HCT116 (cell line): ENCODE measurements around the gene NDUFS8.

ENCODE experiments used
- EGR1 ChIP-seq: IDR thresholded peaks from 2 replicates; pipeline ENCODE4 v1.6.1; 2012; ENCODE audit warnings: low read depth
- ELF1 ChIP-seq: IDR thresholded peaks from 2 replicates; pipeline ENCODE4 v1.6.1; 2012; ENCODE audit warnings: low read depth, borderline replicate concordance
- EZH2 ChIP-seq: fragments of 200-600 bp; sonication (generic); IDR thresholded peaks from 2 replicates; pipeline ENCODE4 v1.6.1; 2017; ENCODE audit warnings: antibody characterized with exemption, mixed run types
- EZH2phosphoT487 ChIP-seq: fragments of 200-600 bp; IDR thresholded peaks from 2 replicates; pipeline ENCODE4 v1.6.1; 2018; ENCODE audit warnings: antibody characterized with exemption, borderline replicate concordance
- POLR2A ChIP-seq: IDR thresholded peaks from 2 replicates; pipeline ENCODE4 v1.7.0; 2011; ENCODE audit warnings: borderline replicate concordance; ENCODE audit not compliant: insufficient read depth, insufficient read length; ENCODE audit errors: extremely low read depth
- POLR2AphosphoS5 ChIP-seq: IDR thresholded peaks from 2 replicates; pipeline ENCODE4 v1.6.1; 2011; ENCODE audit warnings: mild to moderate bottlenecking, low read depth, low read length, moderate library complexity
- RAD21 ChIP-seq: IDR thresholded peaks from 2 replicates; pipeline ENCODE4 v1.6.1; 2012; ENCODE audit warnings: low read depth, mild to moderate bottlenecking
- ZNF274 ChIP-seq: fragments of 200-500 bp; sonication (Bioruptor generic); IDR thresholded peaks from 2 replicates; pipeline ENCODE4 v1.6.1; 2014; ENCODE audit warnings: mild to moderate bottlenecking, low read depth, low read length, inconsistent platforms
- TF ChIP-seq, protein P1 (sequence below), 3 experiments: fragments of 200-600 bp in 1 of 3; sonication (generic) in 1 of 3; IDR thresholded peaks in 2 of 3; conservative IDR thresholded peaks in 1 of 3; 2 replicates each; pipeline ENCODE4 v1.5.1; 2012 to 2017; ENCODE audit warnings: low read depth in 2 of 3, low read length in 2 of 3, antibody characterized with exemption in 1 of 3, borderline replicate concordance in 1 of 3, control low read depth in 1 of 3, mild to moderate bottlenecking in 1 of 3, mixed read lengths in 1 of 3, mixed run types in 1 of 3, moderate library complexity in 1 of 3; ENCODE audit not compliant: insufficient read depth in 1 of 3
- TF ChIP-seq, protein P2 (sequence below): IDR thresholded peaks from 2 replicates; pipeline ENCODE4 v1.6.1; 2012
- TF ChIP-seq, protein P3 (sequence below): IDR thresholded peaks from 2 replicates; pipeline ENCODE4 v1.6.1; 2012; ENCODE audit warnings: low read depth
- TF ChIP-seq, protein P4 (sequence below): IDR thresholded peaks from 2 replicates; pipeline ENCODE4 v1.6.1; 2012
- TF ChIP-seq, protein P5 (sequence below): IDR thresholded peaks from 2 replicates; pipeline ENCODE4 v1.6.1; 2011; ENCODE audit warnings: mild to moderate bottlenecking, low read length, moderate library complexity; ENCODE audit not compliant: insufficient replicate concordance; ENCODE audit errors: extremely low read depth

DNA sequence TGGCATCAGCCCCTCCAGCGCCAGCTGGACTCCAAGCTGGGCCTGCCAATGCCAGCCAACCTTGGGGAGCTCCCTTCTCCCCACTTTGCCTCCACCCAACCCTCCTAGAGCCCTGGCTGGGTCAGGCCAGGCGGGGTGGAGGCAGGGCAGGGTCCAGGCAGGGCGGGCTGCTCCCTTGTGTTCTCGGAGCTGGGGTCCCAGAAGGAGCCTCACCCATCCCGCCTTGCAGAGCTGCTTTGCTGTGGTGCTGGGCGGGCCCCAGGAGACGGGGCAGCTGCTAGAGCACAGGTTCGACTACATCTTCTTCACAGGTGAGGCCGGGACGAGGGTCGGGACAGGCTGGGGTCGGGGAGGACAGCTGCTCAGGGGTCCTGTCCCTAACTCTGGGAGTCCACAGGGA lies 11.0 kb upstream of the NDUFS8 start:
- TF ChIP-seq, protein P1, sequence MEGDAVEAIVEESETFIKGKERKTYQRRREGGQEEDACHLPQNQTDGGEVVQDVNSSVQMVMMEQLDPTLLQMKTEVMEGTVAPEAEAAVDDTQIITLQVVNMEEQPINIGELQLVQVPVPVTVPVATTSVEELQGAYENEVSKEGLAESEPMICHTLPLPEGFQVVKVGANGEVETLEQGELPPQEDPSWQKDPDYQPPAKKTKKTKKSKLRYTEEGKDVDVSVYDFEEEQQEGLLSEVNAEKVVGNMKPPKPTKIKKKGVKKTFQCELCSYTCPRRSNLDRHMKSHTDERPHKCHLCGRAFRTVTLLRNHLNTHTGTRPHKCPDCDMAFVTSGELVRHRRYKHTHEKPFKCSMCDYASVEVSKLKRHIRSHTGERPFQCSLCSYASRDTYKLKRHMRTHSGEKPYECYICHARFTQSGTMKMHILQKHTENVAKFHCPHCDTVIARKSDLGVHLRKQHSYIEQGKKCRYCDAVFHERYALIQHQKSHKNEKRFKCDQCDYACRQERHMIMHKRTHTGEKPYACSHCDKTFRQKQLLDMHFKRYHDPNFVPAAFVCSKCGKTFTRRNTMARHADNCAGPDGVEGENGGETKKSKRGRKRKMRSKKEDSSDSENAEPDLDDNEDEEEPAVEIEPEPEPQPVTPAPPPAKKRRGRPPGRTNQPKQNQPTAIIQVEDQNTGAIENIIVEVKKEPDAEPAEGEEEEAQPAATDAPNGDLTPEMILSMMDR (IDR thresholded peaks at IDR 0.05 in 2 of 3, conservative IDR thresholded peaks at IDR 0.05 in 1 of 3; ENCODE audit: borderline replicate concordance in 1 of 3, insufficient read depth in 1 of 3, low read depth in 2 of 3, low read length in 2 of 3) = no peak
- no peak for TF ChIP-seq POLR2A
- TF ChIP-seq, protein P2, sequence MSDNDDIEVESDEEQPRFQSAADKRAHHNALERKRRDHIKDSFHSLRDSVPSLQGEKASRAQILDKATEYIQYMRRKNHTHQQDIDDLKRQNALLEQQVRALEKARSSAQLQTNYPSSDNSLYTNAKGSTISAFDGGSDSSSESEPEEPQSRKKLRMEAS = no peak
- no peak for TF ChIP-seq EZH2
- no peak for TF ChIP-seq RAD21
- TF ChIP-seq EZH2phosphoT487 = no peak
- TF ChIP-seq, protein P3, sequence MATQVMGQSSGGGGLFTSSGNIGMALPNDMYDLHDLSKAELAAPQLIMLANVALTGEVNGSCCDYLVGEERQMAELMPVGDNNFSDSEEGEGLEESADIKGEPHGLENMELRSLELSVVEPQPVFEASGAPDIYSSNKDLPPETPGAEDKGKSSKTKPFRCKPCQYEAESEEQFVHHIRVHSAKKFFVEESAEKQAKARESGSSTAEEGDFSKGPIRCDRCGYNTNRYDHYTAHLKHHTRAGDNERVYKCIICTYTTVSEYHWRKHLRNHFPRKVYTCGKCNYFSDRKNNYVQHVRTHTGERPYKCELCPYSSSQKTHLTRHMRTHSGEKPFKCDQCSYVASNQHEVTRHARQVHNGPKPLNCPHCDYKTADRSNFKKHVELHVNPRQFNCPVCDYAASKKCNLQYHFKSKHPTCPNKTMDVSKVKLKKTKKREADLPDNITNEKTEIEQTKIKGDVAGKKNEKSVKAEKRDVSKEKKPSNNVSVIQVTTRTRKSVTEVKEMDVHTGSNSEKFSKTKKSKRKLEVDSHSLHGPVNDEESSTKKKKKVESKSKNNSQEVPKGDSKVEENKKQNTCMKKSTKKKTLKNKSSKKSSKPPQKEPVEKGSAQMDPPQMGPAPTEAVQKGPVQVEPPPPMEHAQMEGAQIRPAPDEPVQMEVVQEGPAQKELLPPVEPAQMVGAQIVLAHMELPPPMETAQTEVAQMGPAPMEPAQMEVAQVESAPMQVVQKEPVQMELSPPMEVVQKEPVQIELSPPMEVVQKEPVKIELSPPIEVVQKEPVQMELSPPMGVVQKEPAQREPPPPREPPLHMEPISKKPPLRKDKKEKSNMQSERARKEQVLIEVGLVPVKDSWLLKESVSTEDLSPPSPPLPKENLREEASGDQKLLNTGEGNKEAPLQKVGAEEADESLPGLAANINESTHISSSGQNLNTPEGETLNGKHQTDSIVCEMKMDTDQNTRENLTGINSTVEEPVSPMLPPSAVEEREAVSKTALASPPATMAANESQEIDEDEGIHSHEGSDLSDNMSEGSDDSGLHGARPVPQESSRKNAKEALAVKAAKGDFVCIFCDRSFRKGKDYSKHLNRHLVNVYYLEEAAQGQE = no peak
- TF ChIP-seq, protein P4, sequence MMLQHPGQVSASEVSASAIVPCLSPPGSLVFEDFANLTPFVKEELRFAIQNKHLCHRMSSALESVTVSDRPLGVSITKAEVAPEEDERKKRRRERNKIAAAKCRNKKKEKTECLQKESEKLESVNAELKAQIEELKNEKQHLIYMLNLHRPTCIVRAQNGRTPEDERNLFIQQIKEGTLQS = no peak
- no peak for TF ChIP-seq POLR2AphosphoS5
- TF ChIP-seq, protein P5, sequence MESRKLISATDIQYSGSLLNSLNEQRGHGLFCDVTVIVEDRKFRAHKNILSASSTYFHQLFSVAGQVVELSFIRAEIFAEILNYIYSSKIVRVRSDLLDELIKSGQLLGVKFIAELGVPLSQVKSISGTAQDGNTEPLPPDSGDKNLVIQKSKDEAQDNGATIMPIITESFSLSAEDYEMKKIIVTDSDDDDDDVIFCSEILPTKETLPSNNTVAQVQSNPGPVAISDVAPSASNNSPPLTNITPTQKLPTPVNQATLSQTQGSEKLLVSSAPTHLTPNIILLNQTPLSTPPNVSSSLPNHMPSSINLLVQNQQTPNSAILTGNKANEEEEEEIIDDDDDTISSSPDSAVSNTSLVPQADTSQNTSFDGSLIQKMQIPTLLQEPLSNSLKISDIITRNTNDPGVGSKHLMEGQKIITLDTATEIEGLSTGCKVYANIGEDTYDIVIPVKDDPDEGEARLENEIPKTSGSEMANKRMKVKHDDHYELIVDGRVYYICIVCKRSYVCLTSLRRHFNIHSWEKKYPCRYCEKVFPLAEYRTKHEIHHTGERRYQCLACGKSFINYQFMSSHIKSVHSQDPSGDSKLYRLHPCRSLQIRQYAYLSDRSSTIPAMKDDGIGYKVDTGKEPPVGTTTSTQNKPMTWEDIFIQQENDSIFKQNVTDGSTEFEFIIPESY = no peak
- no peak for TF ChIP-seq EGR1
- no peak for TF ChIP-seq ELF1
- no peak for TF ChIP-seq ZNF274
